Inflammatory macrophage treated with lipopolysaccharide for 4 hours (primary cell): ENCODE results near the gene KLLN.
A peak's percentile ranks its signal among the peaks of the same experiment; 100 is the strongest.
"Not testable (repeated sequence)": the region's sequence is repeated elsewhere in the genome, so short reads cannot be mapped to it uniquely, and the experiment has no call there.

Experiments
- DNase-seq: peaks from one replicate; pipeline ENCODE4 v3.0.0-alpha.2; 2020

The KLLN gene

GRCh38 chr10:87841186-87841585 lies 22.1 kb downstream of the KLLN start:
- DNase-seq = no peak

- no peak for DNase-seq
Measured at GRCh38 chr10:87838650-87839049, 24.7 kb downstream of the KLLN start.

GRCh38 chr10:87837445-87837844 lies 25.9 kb downstream of the KLLN start:
- peak; percentile 33 for DNase-seq

- DNase-seq = no peak
Measured at GRCh38 chr10:87836098-87836497, 27.2 kb downstream of the KLLN start.

GRCh38 chr10:87829986-87830729 lies 33.2 kb downstream of the KLLN start:
- no peak for DNase-seq

GRCh38 chr10:87829051-87829450 lies 34.3 kb downstream of the KLLN start:
- not testable (repeated sequence) for DNase-seq

- DNase-seq = no peak
Measured at GRCh38 chr10:87827681-87828080, 35.7 kb downstream of the KLLN start.

GRCh38 chr10:87826653-87827052 lies 36.7 kb downstream of the KLLN start:
- no peak for DNase-seq

- DNase-seq = no peak
Measured at GRCh38 chr10:87819289-87819585, 44.1 kb downstream of the KLLN start.

- DNase-seq = peak; percentile 31
Measured at GRCh38 chr10:87818505-87819288, 44.6 kb downstream of the KLLN start.

- peak; percentile 85 for DNase-seq
Measured at GRCh38 chr10:87817609-87818504, 45.5 kb downstream of the KLLN start, which contains the start of gene ATAD1. Gene ATAD1 (minus strand): TSS chr10:87818226. CDS start chr10:87814599, 3,627 bp downstream.

GRCh38 chr10:87816898-87817608 lies 46.3 kb downstream of the KLLN start:
- peak; percentile 32 for DNase-seq

- no peak for DNase-seq
Measured at GRCh38 chr10:87816163-87816897, 47.0 kb downstream of the KLLN start.
